ENCODE results near the gene FBXO7. TPM values are rescaled to one million over a fixed set of nuclear protein-coding genes. Genes with fewer than 3 reads are reported as not detected.

The FBXO7 gene
- total RNA-seq, 1 donor from 2014 or later = 93.8 TPM

DNA sequence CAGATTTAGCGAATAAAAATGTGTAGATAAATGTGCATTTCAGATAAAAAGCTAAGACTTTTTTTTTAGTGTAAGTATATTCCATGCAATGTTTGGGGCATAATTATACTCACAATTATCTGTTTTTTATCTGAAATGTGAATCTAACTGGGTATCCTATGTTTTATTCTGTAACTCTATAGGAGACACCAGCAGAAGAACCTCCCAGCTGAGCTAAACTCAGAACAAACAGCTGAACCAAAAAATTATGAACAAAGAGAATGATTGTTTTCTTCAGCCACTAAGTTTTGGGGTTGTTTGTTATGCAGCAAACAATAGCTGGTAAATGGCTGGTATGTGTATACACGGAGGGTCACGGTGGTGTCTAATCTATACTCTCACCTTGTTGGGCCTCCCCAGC is 42.9 kb downstream of the FBXO7 start:
- no peaks in the 10 kb centered on the region for H3K27me3 Mint-ChIP-seq (ENCODE audit: unreplicated experiment)
- TF ChIP-seq, protein P1, sequence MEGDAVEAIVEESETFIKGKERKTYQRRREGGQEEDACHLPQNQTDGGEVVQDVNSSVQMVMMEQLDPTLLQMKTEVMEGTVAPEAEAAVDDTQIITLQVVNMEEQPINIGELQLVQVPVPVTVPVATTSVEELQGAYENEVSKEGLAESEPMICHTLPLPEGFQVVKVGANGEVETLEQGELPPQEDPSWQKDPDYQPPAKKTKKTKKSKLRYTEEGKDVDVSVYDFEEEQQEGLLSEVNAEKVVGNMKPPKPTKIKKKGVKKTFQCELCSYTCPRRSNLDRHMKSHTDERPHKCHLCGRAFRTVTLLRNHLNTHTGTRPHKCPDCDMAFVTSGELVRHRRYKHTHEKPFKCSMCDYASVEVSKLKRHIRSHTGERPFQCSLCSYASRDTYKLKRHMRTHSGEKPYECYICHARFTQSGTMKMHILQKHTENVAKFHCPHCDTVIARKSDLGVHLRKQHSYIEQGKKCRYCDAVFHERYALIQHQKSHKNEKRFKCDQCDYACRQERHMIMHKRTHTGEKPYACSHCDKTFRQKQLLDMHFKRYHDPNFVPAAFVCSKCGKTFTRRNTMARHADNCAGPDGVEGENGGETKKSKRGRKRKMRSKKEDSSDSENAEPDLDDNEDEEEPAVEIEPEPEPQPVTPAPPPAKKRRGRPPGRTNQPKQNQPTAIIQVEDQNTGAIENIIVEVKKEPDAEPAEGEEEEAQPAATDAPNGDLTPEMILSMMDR (IDR thresholded peaks at IDR 0.05; ENCODE audit: unreplicated experiment) = no peak
- H3K4me3 Mint-ChIP-seq (ENCODE audit: unreplicated experiment) = no peak overlapping the region
- no peak for DNase-seq (ENCODE audit: low spot score)
- no peak overlapping the region for H3K27ac Mint-ChIP-seq (ENCODE audit: unreplicated experiment)
- no peaks in the 10 kb centered on the region for H3K9me3 Mint-ChIP-seq (ENCODE audit: unreplicated experiment)
- no peaks in the 10 kb centered on the region for H3K4me1 Mint-ChIP-seq (ENCODE audit: unreplicated experiment)
- peaks cover 5% of the 10 kb centered on the region for H3K36me3 Mint-ChIP-seq (ENCODE audit: low read depth, unreplicated experiment)

DNA sequence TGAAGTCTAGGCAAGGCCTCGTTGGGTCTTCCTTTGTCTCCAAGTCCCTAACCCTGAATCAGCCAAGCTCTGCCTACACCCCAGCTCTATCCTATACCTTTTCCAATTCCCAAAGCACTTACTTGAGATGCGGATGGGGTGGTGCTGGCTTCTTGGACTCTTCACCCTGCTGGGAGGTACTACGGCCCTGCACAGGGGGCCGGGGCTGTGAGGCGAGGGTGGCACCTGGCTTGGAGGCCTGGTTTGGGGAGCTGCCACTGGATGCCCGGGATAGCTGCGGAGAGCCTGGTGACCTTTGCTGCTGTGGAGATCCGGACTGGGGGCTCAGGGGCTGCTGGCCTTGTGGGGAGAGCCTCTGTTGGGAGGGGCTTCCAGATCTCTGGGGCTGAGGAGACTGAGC is 43.3 kb downstream of the FBXO7 start:
- H3K36me3 Mint-ChIP-seq (ENCODE audit: low read depth, unreplicated experiment) = peaks cover 5% of the 10 kb centered on the region
- H3K9me3 Mint-ChIP-seq (ENCODE audit: unreplicated experiment) = no peaks in the 10 kb centered on the region
- no peak overlapping the region for H3K4me3 Mint-ChIP-seq (ENCODE audit: unreplicated experiment)
- no peak overlapping the region for H3K27ac Mint-ChIP-seq (ENCODE audit: unreplicated experiment)
- H3K27me3 Mint-ChIP-seq (ENCODE audit: unreplicated experiment) = no peaks in the 10 kb centered on the region
- DNase-seq (ENCODE audit: low spot score) = no peak
- TF ChIP-seq, protein P1 (IDR thresholded peaks at IDR 0.05; ENCODE audit: unreplicated experiment) = no peak
- H3K4me1 Mint-ChIP-seq (ENCODE audit: unreplicated experiment) = no peaks in the 10 kb centered on the region

GRCh38 chr22:32518381-32518780 is 43.8 kb downstream of the FBXO7 start:
- Mint-ChIP-seq H3K4me3 (ENCODE audit: unreplicated experiment) (no peak overlapping the region), H3K4me1 (ENCODE audit: unreplicated experiment) (no peaks in the 10 kb centered on the region), H3K36me3 (ENCODE audit: low read depth, unreplicated experiment) (peaks cover 5% of the 10 kb centered on the region), H3K9me3 (ENCODE audit: unreplicated experiment) (no peaks in the 10 kb centered on the region), H3K27ac (ENCODE audit: unreplicated experiment) (no peak overlapping the region), H3K27me3 (ENCODE audit: unreplicated experiment) (no peaks in the 10 kb centered on the region)
- DNase-seq (ENCODE audit: low spot score) = no peak
- TF ChIP-seq, protein P1 (IDR thresholded peaks at IDR 0.05; ENCODE audit: unreplicated experiment) = no peak

GRCh38 chr22:32518848-32519247 is 44.2 kb downstream of the FBXO7 start:
- Mint-ChIP-seq H3K4me1 (ENCODE audit: unreplicated experiment) (no peaks in the 10 kb centered on the region), H3K36me3 (ENCODE audit: low read depth, unreplicated experiment) (peaks cover under 1% of the 10 kb centered on the region), H3K27ac (ENCODE audit: unreplicated experiment) (no peak overlapping the region), H3K9me3 (ENCODE audit: unreplicated experiment) (no peaks in the 10 kb centered on the region), H3K27me3 (ENCODE audit: unreplicated experiment) (no peaks in the 10 kb centered on the region), H3K4me3 (ENCODE audit: unreplicated experiment) (no peak overlapping the region)
- TF ChIP-seq, protein P1 (IDR thresholded peaks at IDR 0.05; ENCODE audit: unreplicated experiment) = no peak
- no peak for DNase-seq (ENCODE audit: low spot score)

DNA sequence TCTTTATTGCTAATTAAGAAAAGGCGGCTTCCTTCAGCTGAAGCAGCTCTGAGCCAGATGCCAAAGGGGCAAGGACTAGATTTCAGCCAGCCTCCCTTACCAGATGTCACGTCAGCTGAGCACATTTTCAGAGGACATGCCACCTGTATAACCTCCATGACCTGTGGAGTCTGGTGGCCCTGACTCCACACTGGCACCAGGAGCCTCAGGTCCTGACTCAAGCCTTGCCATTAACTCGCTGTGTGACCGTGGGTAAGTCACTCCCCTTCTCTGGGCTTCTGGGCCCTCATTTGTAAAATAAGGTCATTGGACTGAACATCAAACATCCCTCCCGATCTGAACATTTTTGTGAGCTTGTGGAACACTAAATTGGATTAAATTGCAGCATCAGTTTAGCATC is 46.0 kb downstream of the FBXO7 start:
- H3K27me3 Mint-ChIP-seq (ENCODE audit: unreplicated experiment) = no peaks in the 10 kb centered on the region
- no peak for DNase-seq (ENCODE audit: low spot score)
- no peak overlapping the region for H3K27ac Mint-ChIP-seq (ENCODE audit: unreplicated experiment)
- H3K4me1 Mint-ChIP-seq (ENCODE audit: unreplicated experiment) = no peaks in the 10 kb centered on the region
- no peaks in the 10 kb centered on the region for H3K36me3 Mint-ChIP-seq (ENCODE audit: low read depth, unreplicated experiment)
- TF ChIP-seq, protein P1 (IDR thresholded peaks at IDR 0.05; ENCODE audit: unreplicated experiment) = no peak
- H3K9me3 Mint-ChIP-seq (ENCODE audit: unreplicated experiment) = no peaks in the 10 kb centered on the region
- no peak overlapping the region for H3K4me3 Mint-ChIP-seq (ENCODE audit: unreplicated experiment)
